GM23338 (cell line): Measurements from ENCODE around the gene FKBP6. TPM values are rescaled to one million over a fixed set of nuclear protein-coding genes. Genes with fewer than 3 reads are reported as not detected.

Experiments used
- ATAC-seq: fragments of 200-7000 bp; cut with Tn5 transposase; 3 replicates; pipeline ENCODE4 v1.9.1; 2020
- DNase-seq: peaks from one replicate; pipeline ENCODE4 v3.0.0-alpha.2; 2015; ENCODE audit warnings: low spot score
- H2AFZ ChIP-seq: fragments of 200-600 bp; sonication (generic); 2 replicates; pipeline ENCODE4 v1.8.0; 2016; ENCODE audit warnings: antibody characterized with exemption, mild to moderate bottlenecking, moderate library complexity
- H3F3A ChIP-seq: fragments of 200-600 bp; sonication (generic); replicated peaks from 2 replicates; pipeline ENCODE4 v1.8.0; 2017; ENCODE audit warnings: antibody characterized with exemption, mixed run types, low read depth
- H3K27ac ChIP-seq: fragments of 200-600 bp; sonication (generic); 2 replicates; pipeline ENCODE4 v1.6.1; 2016; ENCODE audit warnings: low read depth
- H3K27me3 ChIP-seq: fragments of 200-600 bp; sonication (generic); 2 replicates; pipeline ENCODE4 v1.8.0; 2016; ENCODE audit warnings: mild to moderate bottlenecking, mixed run types, moderate library complexity; ENCODE audit not compliant: insufficient read depth
- H3K36me3 ChIP-seq: fragments of 200-600 bp; sonication (generic); 2 replicates; pipeline ENCODE4 v1.8.0; 2016; ENCODE audit warnings: mild to moderate bottlenecking; ENCODE audit not compliant: insufficient read depth
- H3K4me1 ChIP-seq: fragments of 200-600 bp; sonication (generic); 2 replicates; pipeline ENCODE4 v1.8.0; 2016; ENCODE audit warnings: mild to moderate bottlenecking, moderate library complexity; ENCODE audit not compliant: insufficient read depth
- H3K4me2 ChIP-seq: fragments of 200-600 bp; sonication (generic); 2 replicates; pipeline ENCODE4 v1.7.1; 2017; ENCODE audit warnings: mixed run types
- H3K4me3 ChIP-seq: fragments of 200-600 bp; sonication (generic); 2 replicates; pipeline ENCODE4 v1.6.1; 2016; ENCODE audit warnings: mixed run types
- H3K79me2 ChIP-seq: fragments of 200-600 bp; sonication (generic); replicated peaks from 2 replicates; pipeline ENCODE4 v1.8.0; 2017; ENCODE audit warnings: mild to moderate bottlenecking; ENCODE audit not compliant: insufficient read depth
- H3K9me2 ChIP-seq: fragments of 200-600 bp; sonication (generic); 2 replicates; pipeline ENCODE4 v1.8.0; 2017; ENCODE audit not compliant: insufficient read depth
- H4K20me1 ChIP-seq: fragments of 200-600 bp; sonication (generic); replicated peaks from 2 replicates; pipeline ENCODE4 v1.8.0; 2017; ENCODE audit warnings: mild to moderate bottlenecking; ENCODE audit not compliant: insufficient read depth
- H3K27ac Mint-ChIP-seq: 2 replicates; pipeline ENCODE4 v1.8.0; 2020; ENCODE audit warnings: inconsistent platforms, mild to moderate bottlenecking, moderate library complexity, mixed read lengths
- H3K27me3 Mint-ChIP-seq: 3 replicates; pipeline ENCODE4 v1.8.0; 2022; ENCODE audit warnings: low read depth, mild to moderate bottlenecking, moderate library complexity, mixed read lengths, inconsistent platforms; ENCODE audit not compliant: insufficient read depth, poor library complexity
- H3K36me3 Mint-ChIP-seq: 3 replicates; pipeline ENCODE4 v1.8.0; 2021; ENCODE audit warnings: low read depth, mild to moderate bottlenecking, inconsistent platforms, moderate library complexity, mixed read lengths
- H3K4me1 Mint-ChIP-seq: 3 replicates; pipeline ENCODE4 v1.8.0; 2020; ENCODE audit warnings: mild to moderate bottlenecking, inconsistent platforms, mixed read lengths
- H3K4me3 Mint-ChIP-seq: 3 replicates; pipeline ENCODE4 v1.8.0; 2021; ENCODE audit warnings: moderate library complexity, mild to moderate bottlenecking, inconsistent platforms, mixed read lengths
- H3K9me3 Mint-ChIP-seq: 3 replicates; pipeline ENCODE4 v1.8.0; 2020; ENCODE audit warnings: moderate library complexity, mild to moderate bottlenecking, inconsistent platforms, mixed read lengths
- CREB1 ChIP-seq: fragments of 250-450 bp; sonication (Bioruptor Pico); IDR thresholded peaks from 2 replicates; pipeline ENCODE4 v1.5.0; 2020; ENCODE audit warnings: low read depth, mild to moderate bottlenecking, moderate library complexity
- EZH2 ChIP-seq: fragments of 200-600 bp; sonication (generic); IDR thresholded peaks from one replicate; pipeline ENCODE4 v1.8.0; 2017; ENCODE audit warnings: antibody characterized with exemption, mild to moderate bottlenecking, low read depth; ENCODE audit not compliant: unreplicated experiment
- STAT1 ChIP-seq: IDR thresholded peaks from one replicate; pipeline ENCODE4 v1.6.1; 2016; ENCODE audit warnings: antibody characterized with exemption; ENCODE audit not compliant: unreplicated experiment
- polyA plus RNA-seq: library from polyadenylated mRNA; unstranded; fragments of >200 nt; fragmentation: Nextera tagmentation; extraction: Ambion mirVana; gene quantifications from 2 replicates; pipeline ENCODE4 v1.2.1, GENCODE V29; 2016
- total RNA-seq: library from RNA; depleted of rRNA; stranded (reverse); fragments of >200 nt; shearing (Covaris generic); gene quantifications from 2 replicates; pipeline ENCODE4 v1.2.3, GENCODE V29; 2014
- TF ChIP-seq, protein P1 (sequence below): IDR thresholded peaks from one replicate; pipeline ENCODE4 v1.6.1; 2018; ENCODE audit warnings: antibody characterized with exemption; ENCODE audit not compliant: unreplicated experiment
- TF ChIP-seq, protein P2 (sequence below): fragments of 250-450 bp; sonication (Bioruptor Pico); IDR thresholded peaks from 2 replicates; pipeline ENCODE4 v1.5.0; 2020; ENCODE audit warnings: mild to moderate bottlenecking, moderate library complexity

FKBP6 gene
- total and polyA plus RNA-seq, 2 experiments from 2014 or later = 0.15 TPM; not detected in 1

DNA sequence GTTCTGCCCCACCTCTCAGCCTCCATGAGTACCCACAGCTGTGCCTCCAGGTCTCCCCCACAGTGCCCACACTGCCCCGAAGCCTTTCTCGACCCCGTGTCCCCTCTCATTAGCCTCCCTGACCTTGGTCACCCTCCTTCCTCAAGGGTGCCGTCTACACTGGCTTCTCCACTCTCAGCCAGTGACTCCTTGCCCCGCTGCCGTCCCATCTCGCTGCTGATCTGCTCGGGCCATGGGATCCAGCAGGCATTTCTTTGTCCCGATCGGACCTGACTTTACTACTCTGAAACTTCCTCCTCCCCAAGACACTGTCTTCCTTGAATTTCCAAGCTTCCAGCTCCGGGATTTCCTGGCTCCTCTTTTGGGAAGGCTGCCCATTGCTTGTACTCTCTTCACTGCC lies 31.3 kb downstream of the FKBP6 start:
- Histone ChIP-seq H3K4me2 (no peak overlapping the region), H3K27me3 (no peaks in the 10 kb centered on the region), H3K4me1 (no peaks in the 10 kb centered on the region), H3K36me3 (no peaks in the 10 kb centered on the region), H2AFZ (no peak overlapping the region), H3K9me2 (no peaks in the 10 kb centered on the region), H3F3A (no peaks in the 10 kb centered on the region), H3K79me2 (no peaks in the 10 kb centered on the region), H3K4me3 (no peak overlapping the region), H3K27ac (no peak overlapping the region), H4K20me1 (no peaks in the 10 kb centered on the region)
- Mint-ChIP-seq H3K27ac (no peak overlapping the region), H3K27me3 (peaks cover 4% of the 10 kb centered on the region), H3K36me3 (no peaks in the 10 kb centered on the region; the same call in 2 of the 3 replicates), H3K9me3 (no peaks in the 10 kb centered on the region), H3K4me1 (peaks cover 6% of the 10 kb centered on the region; the same call in 2 of the 3 replicates), H3K4me3 (no peak overlapping the region)
- ATAC-seq = no peak
- DNase-seq = no peak
- TF ChIP-seq, protein P1, sequence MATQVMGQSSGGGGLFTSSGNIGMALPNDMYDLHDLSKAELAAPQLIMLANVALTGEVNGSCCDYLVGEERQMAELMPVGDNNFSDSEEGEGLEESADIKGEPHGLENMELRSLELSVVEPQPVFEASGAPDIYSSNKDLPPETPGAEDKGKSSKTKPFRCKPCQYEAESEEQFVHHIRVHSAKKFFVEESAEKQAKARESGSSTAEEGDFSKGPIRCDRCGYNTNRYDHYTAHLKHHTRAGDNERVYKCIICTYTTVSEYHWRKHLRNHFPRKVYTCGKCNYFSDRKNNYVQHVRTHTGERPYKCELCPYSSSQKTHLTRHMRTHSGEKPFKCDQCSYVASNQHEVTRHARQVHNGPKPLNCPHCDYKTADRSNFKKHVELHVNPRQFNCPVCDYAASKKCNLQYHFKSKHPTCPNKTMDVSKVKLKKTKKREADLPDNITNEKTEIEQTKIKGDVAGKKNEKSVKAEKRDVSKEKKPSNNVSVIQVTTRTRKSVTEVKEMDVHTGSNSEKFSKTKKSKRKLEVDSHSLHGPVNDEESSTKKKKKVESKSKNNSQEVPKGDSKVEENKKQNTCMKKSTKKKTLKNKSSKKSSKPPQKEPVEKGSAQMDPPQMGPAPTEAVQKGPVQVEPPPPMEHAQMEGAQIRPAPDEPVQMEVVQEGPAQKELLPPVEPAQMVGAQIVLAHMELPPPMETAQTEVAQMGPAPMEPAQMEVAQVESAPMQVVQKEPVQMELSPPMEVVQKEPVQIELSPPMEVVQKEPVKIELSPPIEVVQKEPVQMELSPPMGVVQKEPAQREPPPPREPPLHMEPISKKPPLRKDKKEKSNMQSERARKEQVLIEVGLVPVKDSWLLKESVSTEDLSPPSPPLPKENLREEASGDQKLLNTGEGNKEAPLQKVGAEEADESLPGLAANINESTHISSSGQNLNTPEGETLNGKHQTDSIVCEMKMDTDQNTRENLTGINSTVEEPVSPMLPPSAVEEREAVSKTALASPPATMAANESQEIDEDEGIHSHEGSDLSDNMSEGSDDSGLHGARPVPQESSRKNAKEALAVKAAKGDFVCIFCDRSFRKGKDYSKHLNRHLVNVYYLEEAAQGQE = no peak
- TF ChIP-seq CREB1 (CRISPR knock-in tag) = no peak
- TF ChIP-seq, protein P2, sequence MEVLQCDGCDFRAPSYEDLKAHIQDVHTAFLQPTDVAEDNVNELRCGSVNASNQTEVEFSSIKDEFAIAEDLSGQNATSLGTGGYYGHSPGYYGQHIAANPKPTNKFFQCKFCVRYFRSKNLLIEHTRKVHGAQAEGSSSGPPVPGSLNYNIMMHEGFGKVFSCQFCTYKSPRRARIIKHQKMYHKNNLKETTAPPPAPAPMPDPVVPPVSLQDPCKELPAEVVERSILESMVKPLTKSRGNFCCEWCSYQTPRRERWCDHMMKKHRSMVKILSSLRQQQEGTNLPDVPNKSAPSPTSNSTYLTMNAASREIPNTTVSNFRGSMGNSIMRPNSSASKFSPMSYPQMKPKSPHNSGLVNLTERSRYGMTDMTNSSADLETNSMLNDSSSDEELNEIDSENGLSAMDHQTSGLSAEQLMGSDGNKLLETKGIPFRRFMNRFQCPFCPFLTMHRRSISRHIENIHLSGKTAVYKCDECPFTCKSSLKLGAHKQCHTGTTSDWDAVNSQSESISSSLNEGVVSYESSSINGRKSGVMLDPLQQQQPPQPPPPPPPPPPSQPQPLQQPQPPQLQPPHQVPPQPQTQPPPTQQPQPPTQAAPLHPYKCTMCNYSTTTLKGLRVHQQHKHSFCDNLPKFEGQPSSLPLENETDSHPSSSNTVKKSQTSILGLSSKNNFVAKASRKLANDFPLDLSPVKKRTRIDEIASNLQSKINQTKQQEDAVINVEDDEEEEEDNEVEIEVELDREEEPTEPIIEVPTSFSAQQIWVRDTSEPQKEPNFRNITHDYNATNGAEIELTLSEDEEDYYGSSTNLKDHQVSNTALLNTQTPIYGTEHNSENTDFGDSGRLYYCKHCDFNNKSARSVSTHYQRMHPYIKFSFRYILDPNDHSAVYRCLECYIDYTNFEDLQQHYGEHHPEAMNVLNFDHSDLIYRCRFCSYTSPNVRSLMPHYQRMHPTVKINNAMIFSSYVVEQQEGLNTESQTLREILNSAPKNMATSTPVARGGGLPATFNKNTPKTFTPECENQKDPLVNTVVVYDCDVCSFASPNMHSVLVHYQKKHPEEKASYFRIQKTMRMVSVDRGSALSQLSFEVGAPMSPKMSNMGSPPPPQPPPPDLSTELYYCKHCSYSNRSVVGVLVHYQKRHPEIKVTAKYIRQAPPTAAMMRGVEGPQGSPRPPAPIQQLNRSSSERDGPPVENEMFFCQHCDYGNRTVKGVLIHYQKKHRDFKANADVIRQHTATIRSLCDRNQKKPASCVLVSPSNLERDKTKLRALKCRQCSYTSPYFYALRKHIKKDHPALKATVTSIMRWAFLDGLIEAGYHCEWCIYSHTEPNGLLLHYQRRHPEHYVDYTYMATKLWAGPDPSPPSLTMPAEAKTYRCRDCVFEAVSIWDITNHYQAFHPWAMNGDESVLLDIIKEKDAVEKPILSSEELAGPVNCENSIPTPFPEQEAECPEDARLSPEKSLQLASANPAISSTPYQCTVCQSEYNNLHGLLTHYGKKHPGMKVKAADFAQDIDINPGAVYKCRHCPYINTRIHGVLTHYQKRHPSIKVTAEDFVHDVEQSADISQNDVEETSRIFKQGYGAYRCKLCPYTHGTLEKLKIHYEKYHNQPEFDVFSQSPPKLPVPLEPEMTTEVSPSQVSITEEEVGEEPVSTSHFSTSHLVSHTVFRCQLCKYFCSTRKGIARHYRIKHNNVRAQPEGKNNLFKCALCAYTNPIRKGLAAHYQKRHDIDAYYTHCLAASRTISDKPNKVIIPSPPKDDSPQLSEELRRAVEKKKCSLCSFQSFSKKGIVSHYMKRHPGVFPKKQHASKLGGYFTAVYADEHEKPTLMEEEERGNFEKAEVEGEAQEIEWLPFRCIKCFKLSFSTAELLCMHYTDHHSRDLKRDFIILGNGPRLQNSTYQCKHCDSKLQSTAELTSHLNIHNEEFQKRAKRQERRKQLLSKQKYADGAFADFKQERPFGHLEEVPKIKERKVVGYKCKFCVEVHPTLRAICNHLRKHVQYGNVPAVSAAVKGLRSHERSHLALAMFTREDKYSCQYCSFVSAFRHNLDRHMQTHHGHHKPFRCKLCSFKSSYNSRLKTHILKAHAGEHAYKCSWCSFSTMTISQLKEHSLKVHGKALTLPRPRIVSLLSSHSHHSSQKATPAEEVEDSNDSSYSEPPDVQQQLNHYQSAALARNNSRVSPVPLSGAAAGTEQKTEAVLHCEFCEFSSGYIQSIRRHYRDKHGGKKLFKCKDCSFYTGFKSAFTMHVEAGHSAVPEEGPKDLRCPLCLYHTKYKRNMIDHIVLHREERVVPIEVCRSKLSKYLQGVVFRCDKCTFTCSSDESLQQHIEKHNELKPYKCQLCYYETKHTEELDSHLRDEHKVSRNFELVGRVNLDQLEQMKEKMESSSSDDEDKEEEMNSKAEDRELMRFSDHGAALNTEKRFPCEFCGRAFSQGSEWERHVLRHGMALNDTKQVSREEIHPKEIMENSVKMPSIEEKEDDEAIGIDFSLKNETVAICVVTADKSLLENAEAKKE (CRISPR knock-in tag) = no peak
- no peak for TF ChIP-seq EZH2
- TF ChIP-seq STAT1 = no peak
